Transverse colon (tissue), 4 donors: Measurements from ENCODE around the gene PI4KA.

Source experiments
- EP300 ChIP-seq: sonication (generic); formaldehyde crosslinking; IDR thresholded peaks from one replicate; pipeline ENCODE4 v1.6.1; 2017; ENCODE audit warnings: antibody characterized with exemption, low read depth
- POLR2A ChIP-seq: fragments of 450-650 bp; IDR thresholded peaks from one replicate; pipeline ENCODE4 v1.6.1; 2016; ENCODE audit warnings: antibody characterized with exemption, mild to moderate bottlenecking, moderate library complexity
- POLR2AphosphoS5 ChIP-seq, 3 donors: sonication (generic); formaldehyde crosslinking; IDR thresholded peaks; one replicate each; pipeline ENCODE4 v1.6.1; 2016; ENCODE audit warnings: antibody characterized with exemption in 3 of 3
- TF ChIP-seq, protein P1 (sequence below), 5 experiments: fragments of 200-600 bp in 3 of 5; fragments of 450-650 bp in 2 of 5; sonication (generic) in 3 of 5; IDR thresholded peaks; 1 replicate in 2 of 5; 2 replicates in 3 of 5; pipeline ENCODE4 v1.5.1; 2016 to 2017; ENCODE audit warnings: antibody characterized with exemption in 5 of 5, inconsistent platforms in 3 of 5, mild to moderate bottlenecking in 2 of 5, moderate library complexity in 1 of 5

DNA sequence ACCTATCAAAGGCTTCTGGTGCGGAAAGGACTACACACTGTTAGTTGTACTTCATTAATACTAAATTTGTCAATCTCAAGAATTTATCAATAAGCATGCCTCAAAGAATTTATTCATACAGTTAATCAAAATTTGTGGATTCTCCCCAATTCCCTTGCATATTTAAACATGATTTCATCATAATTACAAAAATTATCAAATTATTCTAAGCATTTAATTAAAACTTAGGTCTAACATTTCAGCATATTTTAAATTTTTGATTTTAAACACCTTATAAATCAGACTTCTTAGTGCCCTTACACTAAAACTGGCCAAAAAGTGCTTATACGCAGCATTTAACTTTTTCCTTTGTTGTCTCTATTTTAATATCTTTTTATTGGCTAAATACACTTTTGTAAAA, 98.5 kb downstream of the PI4KA start:
- TF ChIP-seq, protein P1, sequence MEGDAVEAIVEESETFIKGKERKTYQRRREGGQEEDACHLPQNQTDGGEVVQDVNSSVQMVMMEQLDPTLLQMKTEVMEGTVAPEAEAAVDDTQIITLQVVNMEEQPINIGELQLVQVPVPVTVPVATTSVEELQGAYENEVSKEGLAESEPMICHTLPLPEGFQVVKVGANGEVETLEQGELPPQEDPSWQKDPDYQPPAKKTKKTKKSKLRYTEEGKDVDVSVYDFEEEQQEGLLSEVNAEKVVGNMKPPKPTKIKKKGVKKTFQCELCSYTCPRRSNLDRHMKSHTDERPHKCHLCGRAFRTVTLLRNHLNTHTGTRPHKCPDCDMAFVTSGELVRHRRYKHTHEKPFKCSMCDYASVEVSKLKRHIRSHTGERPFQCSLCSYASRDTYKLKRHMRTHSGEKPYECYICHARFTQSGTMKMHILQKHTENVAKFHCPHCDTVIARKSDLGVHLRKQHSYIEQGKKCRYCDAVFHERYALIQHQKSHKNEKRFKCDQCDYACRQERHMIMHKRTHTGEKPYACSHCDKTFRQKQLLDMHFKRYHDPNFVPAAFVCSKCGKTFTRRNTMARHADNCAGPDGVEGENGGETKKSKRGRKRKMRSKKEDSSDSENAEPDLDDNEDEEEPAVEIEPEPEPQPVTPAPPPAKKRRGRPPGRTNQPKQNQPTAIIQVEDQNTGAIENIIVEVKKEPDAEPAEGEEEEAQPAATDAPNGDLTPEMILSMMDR (IDR thresholded peaks at IDR 0.05), result no peak
- TF ChIP-seq POLR2A, result no peak
- no peak for TF ChIP-seq POLR2AphosphoS5 (IDR thresholded peaks at IDR 0.05)
- no peak for TF ChIP-seq EP300
